Endothelial cell of umbilical vein (primary cell): Measurements from ENCODE around the gene MPLKIP.
"Not testable (repeated sequence)": the region's sequence is repeated elsewhere in the genome, so short reads cannot be mapped to it uniquely, and the experiment has no call there.

ENCODE experiments used
- CTCF ChIP-seq, 2 donors: IDR thresholded peaks; 1 replicate in 1 of 2; 2 replicates in 1 of 2; pipeline ENCODE4 v1.5.1; 2011; ENCODE audit warnings: low read length in 2 of 2, mild to moderate bottlenecking in 2 of 2, moderate library complexity in 2 of 2, control low read depth in 1 of 2, inconsistent platforms in 1 of 2, low read depth in 1 of 2; ENCODE audit not compliant: insufficient read depth in 1 of 2; ENCODE audit errors: extremely low read depth in 1 of 2
- EZH2 ChIP-seq: IDR thresholded peaks from 2 replicates; pipeline ENCODE4 v1.6.1; 2012; ENCODE audit warnings: borderline replicate concordance, low read depth, mild to moderate bottlenecking, moderate library complexity, low read length, inconsistent platforms; ENCODE audit not compliant: severe bottlenecking
- FOS ChIP-seq: IDR thresholded peaks from 2 replicates; pipeline ENCODE4 v1.6.1; 2011; ENCODE audit warnings: mild to moderate bottlenecking, low read length, moderate library complexity, borderline replicate concordance; ENCODE audit not compliant: insufficient read depth
- JUN ChIP-seq: IDR thresholded peaks from 2 replicates; pipeline ENCODE4 v1.6.1; 2011; ENCODE audit warnings: borderline replicate concordance, low read depth; ENCODE audit not compliant: insufficient read length, insufficient read depth
- MAX ChIP-seq: IDR thresholded peaks from 2 replicates; pipeline ENCODE4 v1.6.1; 2011; ENCODE audit not compliant: insufficient read depth, insufficient read length
- MYC ChIP-seq: IDR thresholded peaks from one replicate; pipeline ENCODE4 v1.6.1; 2011; ENCODE audit warnings: mild to moderate bottlenecking, low read depth, low read length
- POLR2A ChIP-seq: IDR thresholded peaks from 2 replicates; pipeline ENCODE4 v1.6.1; 2012; ENCODE audit warnings: low read depth, mild to moderate bottlenecking, control low read depth, low read length
- POLR2AphosphoS5 ChIP-seq: IDR thresholded peaks from 2 replicates; pipeline ENCODE4 v1.6.1; 2012; ENCODE audit warnings: low read depth, mild to moderate bottlenecking, control low read depth, low read length, moderate library complexity; ENCODE audit not compliant: insufficient read depth

DNA sequence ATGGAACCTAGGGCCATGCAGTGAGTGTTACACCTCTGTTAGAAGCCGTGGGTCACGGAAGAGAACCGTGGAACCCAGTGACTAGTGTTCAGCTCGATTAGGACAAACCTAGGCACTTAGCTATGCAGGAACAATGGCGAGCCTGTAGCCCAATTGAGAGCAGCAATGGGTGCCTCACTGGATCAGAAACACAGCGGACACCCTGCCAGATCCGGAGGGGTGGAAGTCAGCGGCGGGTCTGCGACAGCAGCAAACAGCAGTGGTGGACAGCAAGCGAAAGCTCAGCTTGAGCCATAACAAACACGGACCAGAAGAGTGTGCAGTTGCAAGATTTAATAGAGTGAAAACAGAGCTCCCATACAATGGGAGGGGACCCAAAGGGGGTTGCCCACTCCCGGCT, 38.7 kb upstream of the MPLKIP start:
- TF ChIP-seq POLR2A; CTCF (IDR thresholded peaks at IDR 0.05; ENCODE audit: extremely low read depth in 1 of 2, insufficient read depth in 1 of 2, low read depth in 1 of 2, low read length in 2 of 2); MAX; FOS; EZH2; JUN; POLR2AphosphoS5; MYC: not testable (repeated sequence)
